T-helper 9 cell (primary cell): ENCODE data around the gene APC.

Experiments used
- DNase-seq: peaks from one replicate; pipeline ENCODE4 v3.0.0-alpha.2; 2020

The APC gene

GRCh38 chr5:112717506-112718082 is 20.1 kb upstream of the APC start:
- no peak for DNase-seq

DNA sequence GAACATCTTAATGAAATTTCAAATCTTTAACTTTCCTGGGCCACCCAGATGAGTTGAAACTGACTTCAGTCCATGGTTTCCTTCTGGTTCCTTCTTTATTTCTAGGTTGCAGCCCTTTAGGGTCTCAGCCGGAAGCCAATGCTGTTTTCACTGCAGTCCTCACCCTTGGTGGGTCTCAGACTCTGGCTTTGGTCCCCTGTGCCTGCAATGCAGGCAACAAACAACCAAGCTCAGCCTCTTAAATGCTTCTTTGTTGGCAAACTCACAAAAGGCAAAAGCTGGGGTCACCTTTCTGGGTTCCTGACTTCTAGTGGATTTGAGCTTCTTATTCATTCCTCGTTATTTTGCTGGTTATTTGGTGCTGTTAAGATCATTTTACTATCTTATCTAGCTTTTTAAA is 19.3 kb upstream of the APC start:
- DNase-seq, result no peak

DNA sequence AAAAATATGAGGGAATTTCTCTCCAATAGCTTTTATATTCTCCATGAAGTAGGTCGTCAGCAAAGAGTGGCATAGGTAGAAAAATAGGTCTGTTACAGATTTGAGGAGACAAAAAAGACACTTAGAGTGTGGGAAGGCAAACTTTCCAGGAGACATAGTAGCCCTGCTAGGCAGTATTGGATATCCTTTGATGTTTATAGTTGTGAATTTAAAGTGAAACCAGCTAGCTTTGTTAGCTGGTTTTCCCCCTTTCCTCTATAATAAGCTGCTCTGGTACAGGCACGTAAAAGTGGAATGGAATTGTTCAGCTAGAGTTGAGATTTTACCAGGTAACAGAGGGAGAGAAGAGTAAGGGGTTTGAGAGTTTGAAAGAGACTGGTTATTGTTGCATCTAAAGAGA is 17.1 kb upstream of the APC start:
- DNase-seq, result no peak

DNA sequence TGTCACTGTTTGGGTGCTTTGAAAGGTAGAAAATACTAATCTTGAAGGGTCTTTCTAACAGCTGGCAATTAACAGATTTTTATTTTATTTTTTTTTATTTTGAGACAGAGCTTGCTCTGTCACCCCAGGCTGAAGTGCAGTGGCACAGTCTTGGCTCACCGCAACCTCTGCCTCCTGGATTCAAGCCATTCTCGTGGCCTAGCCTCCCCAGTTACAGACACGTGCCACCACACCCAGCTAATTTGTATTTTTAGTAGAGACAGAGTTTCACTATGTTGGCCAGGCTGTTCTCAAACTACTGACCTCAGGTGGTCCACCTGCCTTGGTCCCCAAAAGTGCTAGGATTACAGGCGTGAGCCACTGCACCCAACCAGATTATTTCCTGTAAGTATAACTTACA is 12.8 kb upstream of the APC start:
- no peak for DNase-seq

DNA sequence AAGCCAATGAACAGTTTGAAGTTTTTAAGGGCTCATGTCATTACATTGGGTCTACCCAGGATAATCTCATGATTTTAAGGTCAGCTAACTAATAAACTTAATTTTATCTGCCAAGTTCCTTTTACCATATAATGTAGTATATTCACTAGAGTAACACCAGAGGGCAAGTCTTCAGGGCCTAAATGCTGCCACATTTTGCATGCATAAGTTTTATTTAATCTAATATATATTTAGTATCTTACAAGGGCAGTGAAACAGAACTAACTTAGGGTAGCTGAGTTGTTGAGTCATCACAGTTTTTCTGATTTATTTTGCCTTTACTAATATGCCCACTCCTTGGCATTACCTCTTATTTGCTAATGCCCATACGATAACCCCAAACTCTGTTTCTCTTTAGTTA is 8.1 kb upstream of the APC start:
- DNase-seq, result no peak

- DNase-seq, result no peak
These were observed 5.6 kb upstream of the APC start for GRCh38 chr5:112732131-112732530.

DNA sequence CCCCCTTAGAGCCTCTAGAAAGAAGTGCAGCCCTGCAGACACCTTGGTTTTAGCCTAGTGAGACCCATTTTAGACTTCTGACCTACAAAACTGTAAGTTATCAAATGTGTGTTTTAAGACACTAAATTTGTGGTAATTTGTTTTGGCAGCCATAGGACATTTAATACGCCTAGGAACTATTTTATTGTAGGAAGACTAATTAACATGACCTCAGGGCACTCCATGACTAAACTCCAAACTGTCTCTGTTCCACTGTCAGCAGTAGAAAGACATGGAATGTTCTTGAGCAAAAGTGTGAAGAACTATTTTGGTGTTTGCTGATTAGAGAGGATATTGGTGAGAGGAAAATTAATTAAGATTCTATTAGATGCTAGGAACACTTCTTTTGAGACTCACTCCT is 4.1 kb upstream of the APC start:
- DNase-seq, result no peak

- DNase-seq, result no peak
These were observed 3.1 kb upstream of the APC start for GRCh38 chr5:112734597-112734996.

DNA sequence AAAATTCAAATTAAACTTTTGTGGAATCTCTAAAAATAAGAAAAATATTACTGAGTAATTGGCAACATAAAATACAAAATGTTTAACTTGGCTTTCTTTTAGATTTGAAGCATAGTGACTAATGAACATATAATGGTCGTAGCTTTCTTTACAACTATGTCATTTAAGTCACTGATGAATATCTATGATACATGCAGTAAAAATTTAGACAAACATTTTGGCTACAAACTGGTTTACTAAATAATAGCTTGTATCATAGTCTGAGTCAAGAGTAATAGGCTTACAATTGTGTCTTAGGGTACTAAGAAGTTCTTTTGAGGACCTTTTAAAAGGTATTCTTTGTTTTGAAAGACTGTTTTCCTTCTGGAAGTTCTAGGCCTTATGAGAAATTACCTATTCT is 2.0 kb upstream of the APC start:
- DNase-seq, result no peak

DNA sequence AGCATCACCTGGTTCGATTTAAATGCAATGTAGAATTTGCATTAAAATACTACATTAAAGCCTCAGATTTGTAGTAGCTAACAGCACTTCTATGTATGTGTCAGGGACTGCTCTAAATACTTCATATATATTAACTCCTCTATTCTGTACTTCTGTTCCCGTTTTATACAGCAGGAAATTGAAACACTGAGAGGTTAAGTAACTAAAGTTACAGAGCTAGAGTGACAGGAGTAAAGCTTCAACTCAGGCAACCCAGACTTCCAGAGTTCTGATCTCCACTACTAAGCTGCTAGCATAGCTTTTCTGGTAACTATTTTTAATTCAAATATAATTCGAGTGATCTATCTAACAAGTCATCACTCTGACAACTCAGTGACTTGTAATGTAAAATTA is 619 bp upstream of the APC start:
- DNase-seq, result no peak

GRCh38 chr5:112738191-112738560 is 491 bp downstream of the APC start:
- no peak for DNase-seq

DNA sequence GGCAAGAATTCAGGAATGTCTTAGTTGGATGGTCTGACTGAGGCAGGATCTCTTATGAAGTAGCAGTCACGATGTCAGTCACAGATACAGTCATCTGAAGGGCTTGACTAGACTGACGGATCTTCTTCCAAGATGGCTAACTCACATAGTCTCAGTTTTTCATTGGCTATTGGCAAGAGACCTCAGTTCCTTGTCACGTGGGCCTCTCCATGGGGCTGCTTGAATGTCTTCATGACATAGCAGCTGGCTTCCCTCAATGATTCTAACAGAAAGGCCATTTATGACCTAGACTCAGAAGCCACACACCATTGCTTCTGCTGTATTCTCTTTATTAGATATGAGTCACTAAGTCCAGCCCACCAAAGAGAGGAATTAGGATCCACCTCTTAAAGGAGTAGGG is 4.7 kb downstream of the APC start:
- DNase-seq, result no peak

GRCh38 chr5:112743631-112744030 is 5.9 kb downstream of the APC start:
- no peak for DNase-seq

- DNase-seq, result no peak
These were observed 14.7 kb downstream of the APC start for GRCh38 chr5:112752335-112752734.

GRCh38 chr5:112755703-112756102 is 18.0 kb downstream of the APC start:
- DNase-seq, result no peak

DNA sequence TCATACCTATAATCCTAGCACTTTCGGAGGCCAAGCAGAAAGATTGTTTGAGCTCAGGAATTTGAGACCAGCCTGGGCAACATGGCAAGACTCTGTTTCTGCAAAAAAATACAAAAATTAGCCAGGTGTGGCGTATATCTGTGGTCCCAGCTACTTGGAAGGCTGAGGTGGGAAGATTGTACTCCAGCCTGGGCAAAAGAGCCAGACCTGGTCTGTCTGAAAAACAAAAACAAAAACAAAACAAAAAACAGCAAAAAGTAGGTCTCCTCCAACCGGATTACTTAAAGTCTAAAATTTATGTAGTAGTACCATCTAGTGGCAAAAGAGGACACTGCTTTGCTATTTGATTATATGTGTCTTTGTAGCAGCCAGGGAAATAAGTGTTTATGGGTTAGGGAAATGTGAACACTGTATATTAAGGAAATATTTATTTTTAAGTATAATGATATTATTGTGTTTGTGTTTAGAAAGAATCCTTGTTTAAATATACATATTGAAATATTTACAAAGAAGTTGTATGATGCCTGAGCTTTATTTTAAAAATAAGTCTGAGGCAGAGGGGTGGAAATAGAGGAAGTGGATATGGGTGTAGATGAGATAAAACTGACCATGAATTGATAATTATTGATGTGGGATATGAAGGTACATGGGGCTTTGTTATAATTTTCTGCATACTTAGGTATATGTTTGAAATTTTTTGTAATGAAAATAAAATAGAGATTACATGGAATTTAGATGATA is 20.0 kb downstream of the APC start:
- DNase-seq, result no peak

DNA sequence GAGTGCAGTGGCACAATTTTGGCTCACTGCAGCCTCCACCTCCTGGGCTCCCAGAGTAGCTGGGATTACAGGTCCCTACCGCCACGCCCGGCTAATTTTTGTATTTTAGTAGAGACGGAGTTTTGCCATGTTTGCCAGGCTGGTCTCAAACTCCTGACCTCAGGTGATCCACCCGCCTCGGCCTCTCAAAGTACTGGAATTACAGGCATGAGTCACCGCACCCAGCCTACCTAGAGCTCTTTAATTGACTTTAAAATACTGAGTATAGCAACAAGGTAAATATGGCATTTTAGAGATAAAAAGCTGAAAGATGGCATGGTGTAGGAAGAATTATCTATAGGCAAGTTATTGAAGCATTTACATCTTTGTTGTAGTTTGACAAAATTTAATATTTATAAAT is 21.0 kb downstream of the APC start:
- DNase-seq, result no peak

- DNase-seq, result no peak
These were observed 24.6 kb downstream of the APC start for GRCh38 chr5:112762113-112762810.

- no peak for DNase-seq
These were observed 25.5 kb downstream of the APC start for GRCh38 chr5:112763165-112763564.

GRCh38 chr5:112772124-112772523 is 34.4 kb downstream of the APC start:
- no peak for DNase-seq

DNA sequence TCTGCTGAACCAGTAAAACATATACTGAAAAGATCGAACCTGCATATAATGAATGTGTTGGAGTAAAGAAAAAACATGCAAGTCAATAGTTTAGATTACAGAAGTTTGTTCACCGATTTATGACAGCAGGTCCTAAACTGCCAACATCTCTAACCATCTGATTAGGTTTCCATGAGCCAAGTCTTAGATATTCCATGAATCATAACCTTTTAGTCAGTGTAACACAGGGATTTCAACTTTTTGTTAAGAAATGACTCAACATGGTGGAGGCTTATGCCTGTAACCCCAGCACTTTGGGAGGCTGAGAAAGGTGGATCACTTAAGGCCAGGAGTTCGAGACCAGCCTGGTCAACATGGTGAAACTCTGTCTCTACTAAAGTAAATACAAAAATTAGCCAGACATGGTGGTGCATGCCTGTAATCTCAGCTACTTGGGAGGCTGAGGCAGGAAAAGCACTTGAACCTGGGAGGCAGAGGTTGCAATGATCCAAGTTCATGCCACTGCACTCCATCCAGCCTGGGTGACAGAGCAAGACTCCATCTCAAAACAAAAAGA is 38.7 kb downstream of the APC start:
- DNase-seq, result no peak

- DNase-seq, result no peak
These were observed 41.8 kb downstream of the APC start for GRCh38 chr5:112779531-112779930.

GRCh38 chr5:112784726-112785125 is 47.0 kb downstream of the APC start:
- DNase-seq, result no peak

GRCh38 chr5:112787261-112787660 is 49.6 kb downstream of the APC start:
- no peak for DNase-seq
